DMS79 treated with DMSO at 0.1 percent for 48 hours (cell line): ENCODE data around the gene ERBB4.
A peak's percentile ranks its signal among the peaks of the same experiment; 100 is the strongest.
"Not testable (repeated sequence)": the region's sequence is repeated elsewhere in the genome, so short reads cannot be mapped to it uniquely, and the experiment has no call there.

ENCODE experiments used
- DNase-seq: peaks from one replicate; lab custom pipeline; 2025; lab: John Stamatoyannopoulos, UW

The ERBB4 gene

GRCh38 chr2:212147921-212148513, 390.6 kb downstream of the ERBB4 start:
- no peak for DNase-seq

GRCh38 chr2:212146416-212146815, 392.2 kb downstream of the ERBB4 start:
- DNase-seq: no peak

GRCh38 chr2:212145121-212145520, 393.5 kb downstream of the ERBB4 start:
- DNase-seq: no peak

GRCh38 chr2:212142631-212143030, 396.0 kb downstream of the ERBB4 start:
- DNase-seq: no peak

GRCh38 chr2:212141499-212141898, 397.1 kb downstream of the ERBB4 start:
- no peak for DNase-seq

GRCh38 chr2:212136216-212136795, 402.3 kb downstream of the ERBB4 start:
- no peak for DNase-seq

DNA sequence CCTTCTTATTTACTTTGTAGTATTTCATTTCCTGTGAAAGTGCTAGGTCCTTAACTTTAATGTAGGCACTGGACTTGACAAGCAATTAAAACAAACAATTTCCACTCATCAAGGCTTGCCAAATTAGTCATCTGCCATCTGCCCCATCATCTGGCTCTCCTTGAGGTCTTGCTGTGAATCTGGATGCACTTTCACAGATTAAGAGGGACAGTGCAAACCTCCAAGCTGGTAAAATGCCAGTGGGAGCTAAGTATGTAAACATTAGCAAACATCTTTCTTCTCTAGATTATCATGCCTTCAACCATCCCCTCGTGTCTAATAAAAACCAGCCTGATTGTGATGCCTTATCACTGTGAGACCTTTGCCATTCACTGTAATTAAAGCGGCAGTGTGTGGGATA, 402.9 kb downstream of the ERBB4 start:
- peak; percentile 90 for DNase-seq

DNA sequence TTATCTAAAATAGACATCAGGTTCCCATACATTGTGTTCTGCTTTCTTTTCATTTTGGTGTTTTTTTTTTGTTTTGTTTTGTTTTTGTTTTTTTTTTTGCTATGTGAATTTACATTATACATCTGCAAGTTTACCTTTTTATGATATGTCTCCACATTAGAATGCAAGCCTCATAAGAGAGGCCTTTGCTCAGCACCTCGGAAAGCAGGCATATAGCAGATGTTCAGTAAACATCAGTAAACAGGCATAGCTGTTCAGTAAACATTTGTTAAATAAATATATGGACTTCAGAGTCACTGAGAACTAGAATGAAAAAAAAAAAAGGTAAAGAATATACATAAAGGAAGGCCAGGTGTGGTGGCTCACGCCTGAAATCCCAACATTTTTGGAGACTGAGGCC, 405.3 kb downstream of the ERBB4 start:
- no peak for DNase-seq

GRCh38 chr2:212124598-212124997, 414.0 kb downstream of the ERBB4 start:
- DNase-seq: no peak

DNA sequence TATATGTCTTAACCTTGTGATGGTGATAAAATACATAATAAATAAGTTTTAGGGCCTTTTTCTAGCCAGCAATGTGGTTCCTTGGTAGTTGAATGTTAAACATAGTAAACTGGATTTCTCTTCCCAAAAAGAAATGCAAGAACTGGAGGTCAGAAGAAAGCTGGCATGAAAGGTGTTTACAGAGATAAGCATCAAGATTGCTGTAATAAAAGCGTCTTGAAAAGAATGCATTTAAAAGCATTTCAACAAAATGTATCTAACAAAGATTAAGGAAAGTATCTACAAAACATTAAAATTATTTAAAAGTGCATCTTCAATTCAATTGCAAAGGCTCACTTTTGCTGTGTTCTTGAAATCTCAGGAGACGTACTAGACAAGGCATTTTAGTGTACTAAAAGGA, 419.0 kb downstream of the ERBB4 start:
- DNase-seq: no peak

GRCh38 chr2:212117926-212118325, 420.7 kb downstream of the ERBB4 start:
- no peak for DNase-seq

- DNase-seq: peak; percentile 82
These were observed 424.1 kb downstream of the ERBB4 start for GRCh38 chr2:212114489-212114888.

DNA sequence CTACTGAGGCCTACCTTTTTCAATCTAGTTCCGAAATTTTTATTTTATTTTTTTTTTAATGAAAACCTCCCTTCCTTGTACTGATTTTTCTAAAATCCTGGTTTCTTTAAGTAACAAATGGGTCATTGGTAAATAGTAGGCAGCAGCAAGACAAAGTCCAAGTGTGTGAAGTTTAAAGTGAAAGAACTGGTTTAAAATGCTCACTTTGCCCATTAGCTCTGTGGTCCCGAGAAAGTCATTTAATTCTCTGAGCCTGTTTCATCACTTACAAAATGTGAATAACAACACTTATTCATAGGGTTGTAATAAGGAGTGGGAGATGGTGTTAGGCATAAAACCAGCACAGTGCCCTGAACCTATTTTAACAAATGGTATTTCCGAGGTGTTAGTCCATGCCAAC, 426.2 kb downstream of the ERBB4 start:
- DNase-seq: no peak

GRCh38 chr2:212109792-212110680, 428.6 kb downstream of the ERBB4 start:
- no peak for DNase-seq

DNA sequence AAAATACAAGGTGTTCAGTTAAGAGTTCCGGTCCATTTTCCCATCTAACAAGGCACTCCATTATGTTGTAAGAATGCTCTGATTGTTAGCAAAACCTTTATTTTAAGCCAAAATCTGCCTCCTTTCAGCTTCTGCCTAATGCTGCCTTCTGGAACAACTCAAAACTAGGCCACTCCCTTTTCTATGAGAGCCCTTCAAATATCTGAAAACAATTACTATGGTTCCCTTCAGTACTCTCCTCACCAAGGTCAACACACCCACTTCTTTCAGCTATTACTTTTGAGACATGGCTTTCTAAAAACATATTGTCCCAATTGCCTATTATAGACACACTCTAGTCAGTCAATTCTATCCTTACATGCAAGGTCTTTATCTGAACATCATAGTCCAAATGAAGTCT, 429.4 kb downstream of the ERBB4 start:
- peak; percentile 56 for DNase-seq

- DNase-seq: no peak
These were observed 430.6 kb downstream of the ERBB4 start for GRCh38 chr2:212107989-212108388.

DNA sequence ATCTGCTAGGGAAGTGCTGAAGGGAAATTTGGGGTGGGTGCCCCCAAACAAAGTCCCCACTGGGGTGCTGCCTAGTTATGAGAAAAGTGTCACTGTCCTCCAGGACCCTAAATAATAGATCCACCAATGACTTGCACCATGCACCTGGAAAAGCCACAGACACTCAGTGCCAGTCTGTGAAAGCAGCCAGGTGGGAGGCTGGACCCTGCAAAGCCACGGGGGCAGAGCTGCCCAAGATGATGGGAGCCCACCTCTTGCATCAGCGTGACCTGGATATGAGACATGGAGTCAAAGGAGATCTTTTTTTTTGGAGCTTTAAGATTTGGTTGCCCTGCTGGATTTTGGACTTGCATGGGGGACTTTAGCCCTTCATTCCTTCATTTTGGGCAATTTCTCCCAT, 431.6 kb downstream of the ERBB4 start:
- no peak for DNase-seq

GRCh38 chr2:212106536-212106935, 432.1 kb downstream of the ERBB4 start:
- not testable (repeated sequence) for DNase-seq

DNA sequence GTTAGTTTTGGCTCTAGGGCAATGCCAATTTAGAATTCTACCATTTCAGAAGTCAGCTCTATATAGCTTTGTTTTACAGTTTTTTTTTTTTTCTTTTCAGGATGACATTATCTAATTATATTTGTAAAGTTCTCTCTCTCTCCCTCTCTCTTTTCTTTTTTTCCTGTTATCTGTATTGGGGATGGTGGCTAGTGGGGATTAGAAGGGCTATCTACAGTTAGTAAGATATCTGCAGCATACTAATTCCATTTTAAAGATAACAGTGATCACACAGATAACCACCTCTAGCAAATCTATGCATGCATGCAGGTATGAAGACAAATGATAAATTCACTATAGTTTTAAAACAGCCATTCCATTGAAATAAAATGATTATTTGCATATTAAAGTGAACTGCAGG, 438.9 kb downstream of the ERBB4 start:
- DNase-seq: no peak

DNA sequence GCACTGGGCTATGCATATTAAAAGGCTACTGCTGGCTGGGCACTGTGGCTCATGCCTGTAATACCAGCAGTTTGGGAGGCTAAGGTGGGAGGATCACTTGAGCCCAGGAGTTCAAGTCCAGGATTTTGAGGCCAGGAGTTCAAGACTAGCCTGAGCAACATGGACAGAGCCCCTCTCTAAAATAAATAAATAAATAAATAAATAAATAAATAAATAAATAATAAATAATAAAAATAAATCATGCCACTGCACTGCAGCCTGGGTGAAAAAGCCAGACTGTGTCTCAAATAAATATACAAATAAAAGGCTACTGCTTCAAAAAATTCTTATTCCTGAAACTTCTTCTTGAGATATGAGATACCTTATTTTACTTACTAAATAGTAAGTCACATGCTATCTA, 439.6 kb downstream of the ERBB4 start:
- DNase-seq: no peak

DNA sequence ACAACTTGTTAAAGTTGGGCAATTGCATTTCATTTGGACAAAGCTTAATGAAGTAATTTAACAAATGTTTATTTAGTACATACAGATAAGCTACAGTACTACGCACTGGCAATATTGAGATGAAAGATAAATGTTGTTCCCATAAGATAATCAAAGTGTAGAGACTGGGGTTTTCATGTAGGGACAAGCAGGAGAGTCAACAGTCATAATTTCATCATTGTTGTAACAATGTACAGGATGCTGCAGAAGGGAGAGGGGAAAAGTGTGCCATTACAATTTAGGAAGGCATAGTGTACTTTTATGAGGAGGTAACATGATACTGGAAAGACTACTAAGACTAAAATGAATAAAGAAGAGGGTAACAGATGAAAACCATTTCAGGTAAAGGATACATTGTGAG, 441.6 kb downstream of the ERBB4 start:
- DNase-seq: no peak

DNA sequence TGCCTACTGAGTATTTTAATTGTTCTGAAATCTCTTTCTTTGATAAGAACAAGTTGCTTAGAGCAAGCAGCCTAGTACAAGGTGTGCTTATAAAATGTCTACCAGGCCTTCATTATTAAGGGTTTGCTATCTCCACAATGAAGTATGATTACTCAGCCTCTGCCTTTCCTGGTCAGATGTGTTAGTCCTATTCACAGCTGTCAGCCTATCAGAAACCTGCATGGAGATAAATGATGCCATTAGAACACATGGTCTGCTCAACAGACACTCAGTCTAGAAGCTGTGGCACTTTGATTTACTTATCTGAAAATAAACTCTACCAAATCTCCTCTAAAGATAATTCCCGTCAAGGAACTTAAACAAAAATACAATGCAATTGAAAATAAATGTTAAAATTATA, 448.7 kb downstream of the ERBB4 start:
- DNase-seq: no peak

- no peak for DNase-seq
These were observed 450.2 kb downstream of the ERBB4 start for GRCh38 chr2:212088353-212088752.
